Stimulated activated CD8-positive, alpha-beta memory T cell treated with anti-CD3 and anti-CD28 coated beads, Interleukin-7, amount 100 ng/mL, for 4 hours (primary cell): ENCODE measurements around the gene ITPRIPL2.

Experiments used
- DNase-seq, 2 donors: peaks; one replicate each; pipeline ENCODE4 v3.0.0-alpha.2; 2020; ENCODE audit warnings: low read depth in 2 of 2

Gene ITPRIPL2

DNA sequence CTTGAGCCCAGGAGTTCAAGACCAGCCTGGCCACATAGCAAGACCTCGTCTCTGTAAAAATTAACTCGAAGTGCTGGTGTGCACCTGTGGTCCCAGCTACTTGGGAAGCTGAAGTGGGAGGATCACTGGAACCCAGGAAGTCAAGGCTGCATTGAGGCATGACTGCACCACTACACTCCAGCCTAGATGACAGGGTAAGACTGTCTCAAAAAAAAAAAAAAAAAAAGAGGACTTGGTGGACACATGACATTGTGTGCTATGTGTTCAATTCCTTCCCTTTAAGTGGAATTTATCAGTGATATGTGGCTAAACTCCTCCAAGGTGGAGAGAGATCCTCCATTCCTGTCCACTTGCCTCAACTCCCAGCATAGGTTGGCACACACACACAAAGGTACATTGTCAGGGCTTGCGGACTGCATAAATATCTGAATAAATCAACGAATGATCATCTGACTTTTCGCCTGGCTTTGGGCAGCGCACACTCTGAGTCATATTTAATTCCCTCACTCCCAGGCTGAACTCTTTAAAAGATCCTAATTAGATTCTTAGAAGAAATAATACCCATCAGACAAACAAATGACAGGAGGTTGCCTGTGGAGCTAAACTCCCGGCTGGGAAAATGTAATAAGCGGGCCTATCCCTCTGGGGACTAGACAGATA lies 29.3 kb downstream of the ITPRIPL2 start:
- DNase-seq: no peak

DNA sequence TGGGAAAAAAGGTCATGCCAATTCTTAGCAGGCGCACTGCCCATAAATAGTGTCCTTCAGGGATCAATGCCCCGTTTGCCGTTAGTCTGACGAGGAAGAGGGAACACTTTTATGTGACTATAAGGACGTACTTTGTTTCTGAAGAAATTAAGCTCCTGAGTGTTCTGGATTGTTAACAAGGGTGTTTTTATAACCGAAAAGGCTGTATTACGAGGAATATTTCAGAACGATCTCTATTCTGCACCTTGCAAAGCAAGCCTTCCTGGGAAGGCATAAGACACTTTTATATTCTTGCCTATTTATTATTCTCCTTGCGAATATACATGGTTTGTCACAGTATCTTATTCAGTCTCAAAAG lies 29.8 kb downstream of the ITPRIPL2 start:
- no peak for DNase-seq

DNA sequence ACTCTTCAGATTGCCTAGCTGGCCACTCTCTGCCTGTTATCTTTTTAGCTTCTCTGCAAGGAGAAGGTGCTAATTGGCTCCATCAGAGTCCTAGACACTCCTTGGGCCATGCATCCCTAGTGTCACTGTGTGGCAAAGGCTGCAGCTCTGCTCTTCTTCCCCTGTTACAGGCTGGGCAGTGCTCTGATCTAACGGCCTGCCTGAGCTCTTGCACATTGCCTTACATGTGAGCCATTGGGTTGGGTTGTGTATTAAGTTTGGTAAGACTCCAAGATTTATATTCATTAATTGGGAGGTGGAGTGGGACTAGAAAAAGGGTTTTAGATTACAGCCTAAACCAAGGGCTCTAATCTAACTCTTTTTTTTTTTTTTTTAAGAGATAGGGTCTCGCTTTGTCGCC lies 31.2 kb downstream of the ITPRIPL2 start:
- no peak for DNase-seq

DNA sequence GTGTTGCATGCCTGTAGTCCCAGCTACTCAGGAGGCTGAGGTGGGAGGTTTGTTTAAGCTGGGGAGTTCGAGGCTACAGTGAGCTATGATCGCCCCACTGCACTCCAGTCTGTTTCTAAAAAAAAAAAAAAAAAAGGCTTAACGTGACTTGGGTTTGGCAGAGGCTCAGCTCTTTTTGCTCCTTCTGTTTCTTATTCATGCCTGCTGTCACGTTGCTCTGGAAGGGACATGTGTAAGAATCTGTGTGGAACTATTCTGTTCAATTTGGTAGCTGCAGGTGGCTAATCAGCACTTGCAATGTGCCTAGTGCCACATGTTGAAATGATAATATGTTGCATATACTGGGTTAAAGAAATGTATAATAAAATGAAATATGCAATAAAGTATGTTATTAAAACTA lies 33.4 kb downstream of the ITPRIPL2 start:
- no peak for DNase-seq

DNA sequence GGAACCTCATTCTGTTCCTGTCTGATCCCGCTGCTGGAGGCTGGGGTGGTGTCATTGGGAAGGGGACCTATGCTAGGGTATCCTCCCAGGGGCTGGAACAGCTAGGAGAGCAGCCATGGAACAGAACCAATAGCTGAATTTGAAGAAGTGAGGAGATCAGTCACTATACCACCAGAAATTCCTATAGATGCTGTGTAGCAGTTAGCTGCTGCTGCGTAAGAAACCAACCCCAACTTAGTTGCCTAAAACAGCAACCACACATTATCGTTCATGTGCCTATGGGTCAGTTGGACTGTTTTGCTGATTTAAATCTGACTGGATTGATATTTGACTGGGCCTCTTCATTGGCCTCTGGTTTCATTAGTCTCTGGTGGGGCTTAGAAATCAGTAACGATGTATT lies 33.9 kb downstream of the ITPRIPL2 start:
- no peak for DNase-seq

DNA sequence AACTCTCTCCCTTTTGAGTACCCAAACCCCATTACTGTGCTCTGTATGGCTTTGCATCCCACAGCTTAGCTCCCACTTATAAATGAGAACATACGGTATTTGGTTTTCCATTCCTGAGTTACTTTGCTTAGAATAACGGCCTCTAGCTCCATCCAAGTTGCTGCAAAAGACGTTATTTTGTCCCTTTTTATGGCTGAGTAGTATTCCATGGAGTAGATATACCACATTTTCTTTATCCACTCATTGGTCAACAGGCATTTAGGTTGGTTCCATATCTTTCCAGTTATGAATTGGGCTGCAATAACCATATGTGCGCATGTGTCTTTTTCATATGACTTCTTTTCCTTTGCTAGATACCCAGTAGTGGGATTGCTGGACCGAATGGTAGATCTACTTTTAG lies 34.4 kb downstream of the ITPRIPL2 start:
- no peak for DNase-seq

DNA sequence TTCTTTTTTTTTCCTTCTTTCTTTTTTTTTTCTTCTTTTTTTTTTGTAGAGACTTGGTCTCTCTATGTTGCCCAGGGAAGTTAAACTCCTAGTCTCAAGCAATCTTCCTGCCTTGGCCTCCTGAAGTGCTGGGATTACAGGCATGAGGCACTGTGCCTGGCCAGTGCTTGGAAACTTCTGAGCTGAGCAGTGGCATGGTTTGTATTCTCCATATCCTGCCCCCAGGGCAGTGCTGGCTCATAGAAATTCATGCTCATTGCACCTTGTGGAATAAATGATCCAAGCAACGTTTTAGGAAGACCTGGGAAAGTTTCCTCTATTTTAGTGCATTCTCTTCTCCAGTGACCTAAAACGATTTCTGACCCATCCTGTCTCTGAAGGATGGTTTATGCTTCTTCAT lies 37.5 kb downstream of the ITPRIPL2 start:
- no peak for DNase-seq

DNA sequence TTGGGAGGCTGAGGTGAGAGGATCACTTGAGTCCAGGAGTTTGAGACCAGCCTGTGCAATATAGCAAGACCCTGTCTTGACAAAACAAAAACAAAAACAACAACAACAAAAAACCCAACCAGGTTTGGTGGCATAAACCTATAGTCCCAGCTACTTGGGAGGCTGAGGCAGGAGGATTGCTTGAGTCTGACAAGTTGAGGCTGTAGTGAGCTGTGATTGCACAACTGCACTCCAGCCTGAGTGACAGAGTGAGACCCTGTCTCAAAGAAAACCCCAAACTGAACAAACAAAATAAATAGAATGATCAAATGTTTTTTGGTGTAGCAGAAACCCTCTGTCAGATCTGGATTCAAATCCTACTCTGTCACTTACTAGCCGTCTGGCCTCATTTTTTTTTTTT lies 38.3 kb downstream of the ITPRIPL2 start:
- no peak for DNase-seq

DNA sequence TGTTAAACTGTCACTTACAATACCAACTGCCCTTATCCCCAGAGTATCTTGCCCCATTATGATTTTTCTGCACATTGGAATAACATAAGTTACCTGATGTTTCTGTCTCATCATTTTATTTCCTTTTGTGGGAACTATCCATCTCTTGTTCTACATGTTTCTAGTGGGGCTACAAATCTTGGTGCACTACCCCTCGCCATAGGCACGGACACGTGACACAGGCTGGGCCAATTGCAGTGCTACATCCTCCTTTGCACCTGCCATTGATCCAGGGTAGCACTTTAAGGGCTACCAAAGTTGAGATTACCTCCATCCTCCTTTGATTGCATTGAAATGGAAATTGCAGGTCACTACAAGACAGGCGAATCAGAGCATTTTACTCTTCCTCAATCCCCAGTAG lies 40.1 kb downstream of the ITPRIPL2 start:
- no peak for DNase-seq

DNA sequence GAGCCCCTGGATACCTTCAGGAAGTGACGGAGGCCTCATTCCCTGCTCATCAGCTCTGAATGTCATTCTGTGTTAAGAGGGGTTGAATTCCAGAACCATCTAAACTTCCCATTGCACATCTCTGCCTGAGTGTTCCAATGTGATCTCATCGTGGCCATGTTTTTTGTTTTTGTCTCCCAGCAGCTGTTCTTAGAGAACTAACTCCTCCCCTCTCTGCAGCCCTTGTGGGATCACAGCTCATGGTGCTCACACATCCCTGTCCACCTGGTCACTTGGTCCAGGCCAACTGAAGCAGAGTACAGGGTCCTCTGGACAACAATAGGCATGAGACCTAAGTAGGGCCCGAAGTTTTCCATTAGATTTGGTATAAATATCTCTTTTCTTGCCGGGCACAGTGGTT lies 48.3 kb downstream of the ITPRIPL2 start:
- no peak for DNase-seq

DNA sequence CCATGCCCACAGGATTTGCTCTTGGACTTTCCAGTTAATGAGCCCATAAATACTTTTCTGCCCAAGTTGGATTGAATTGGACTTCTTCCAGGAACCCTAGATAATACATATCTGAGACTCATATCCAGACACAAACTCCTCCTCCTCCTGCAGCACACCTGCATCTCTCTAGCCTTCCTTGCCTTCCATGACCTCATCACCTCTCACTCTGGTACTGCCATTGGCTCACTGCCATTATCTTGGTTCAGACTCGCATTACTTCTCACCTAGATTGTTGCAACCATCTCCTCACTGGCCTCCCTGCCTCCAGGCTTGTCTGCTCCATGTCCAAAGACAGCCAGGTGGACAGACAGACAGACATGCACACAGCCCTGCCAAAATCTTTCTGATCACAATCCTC lies 49.5 kb downstream of the ITPRIPL2 start:
- DNase-seq: no peak

DNA sequence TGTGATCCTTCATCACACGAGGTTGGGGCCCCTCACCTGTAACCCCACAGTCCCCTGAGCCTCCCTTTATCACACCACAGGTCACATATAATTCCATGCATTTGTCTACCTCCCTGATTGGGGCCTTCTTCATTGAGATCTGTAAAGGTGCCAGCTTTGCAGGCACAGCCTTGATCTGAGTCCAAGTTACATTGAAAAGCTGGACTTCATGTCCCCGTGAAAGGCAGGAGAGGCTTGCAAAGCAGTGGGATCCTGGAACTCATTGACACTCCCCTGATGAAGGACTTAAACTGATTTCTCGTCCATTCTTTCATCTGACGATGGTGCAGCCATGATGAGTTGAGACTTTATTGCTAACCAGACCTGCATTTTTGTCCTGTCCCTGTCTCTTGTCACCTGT lies 50.5 kb downstream of the ITPRIPL2 start:
- no peak for DNase-seq

DNA sequence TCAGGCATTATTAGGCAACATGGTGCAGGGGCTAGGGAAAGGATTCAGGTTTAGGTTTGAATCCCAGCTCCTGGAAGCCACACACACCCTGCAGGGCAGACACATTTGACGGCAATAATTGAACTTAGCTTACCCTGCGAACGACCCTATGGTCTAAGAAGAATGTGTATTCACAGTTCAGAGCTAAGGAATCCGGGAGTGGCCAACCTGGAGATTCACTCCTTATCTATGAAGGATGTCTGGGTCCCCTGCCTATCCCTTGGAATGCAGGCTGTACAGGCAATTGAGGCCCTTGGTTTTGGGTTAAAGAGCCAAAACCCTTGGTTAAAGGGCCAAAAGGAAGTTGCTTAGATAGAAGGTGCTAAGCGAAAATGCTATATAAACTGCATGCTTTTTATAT lies 51.3 kb downstream of the ITPRIPL2 start:
- no peak for DNase-seq

DNA sequence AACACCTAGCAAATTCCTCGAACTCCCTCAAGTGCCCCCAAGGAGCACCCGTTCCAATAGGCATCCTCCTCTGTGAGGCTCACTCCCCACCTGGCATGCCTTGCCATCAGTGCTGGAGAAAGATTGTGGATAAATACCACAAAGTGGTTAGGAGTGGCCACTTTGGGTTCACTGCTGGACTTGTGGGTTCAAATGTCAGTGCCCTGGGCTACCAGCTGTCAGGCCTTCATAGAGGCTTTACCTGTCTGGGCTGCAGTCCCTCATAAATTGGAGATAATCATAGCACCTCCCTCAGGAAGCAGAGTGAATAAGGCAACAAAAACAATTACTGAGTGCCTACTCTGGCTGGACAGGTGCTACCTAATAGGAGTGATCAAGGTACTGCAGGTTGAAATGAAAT lies 52.7 kb downstream of the ITPRIPL2 start:
- DNase-seq: no peak

DNA sequence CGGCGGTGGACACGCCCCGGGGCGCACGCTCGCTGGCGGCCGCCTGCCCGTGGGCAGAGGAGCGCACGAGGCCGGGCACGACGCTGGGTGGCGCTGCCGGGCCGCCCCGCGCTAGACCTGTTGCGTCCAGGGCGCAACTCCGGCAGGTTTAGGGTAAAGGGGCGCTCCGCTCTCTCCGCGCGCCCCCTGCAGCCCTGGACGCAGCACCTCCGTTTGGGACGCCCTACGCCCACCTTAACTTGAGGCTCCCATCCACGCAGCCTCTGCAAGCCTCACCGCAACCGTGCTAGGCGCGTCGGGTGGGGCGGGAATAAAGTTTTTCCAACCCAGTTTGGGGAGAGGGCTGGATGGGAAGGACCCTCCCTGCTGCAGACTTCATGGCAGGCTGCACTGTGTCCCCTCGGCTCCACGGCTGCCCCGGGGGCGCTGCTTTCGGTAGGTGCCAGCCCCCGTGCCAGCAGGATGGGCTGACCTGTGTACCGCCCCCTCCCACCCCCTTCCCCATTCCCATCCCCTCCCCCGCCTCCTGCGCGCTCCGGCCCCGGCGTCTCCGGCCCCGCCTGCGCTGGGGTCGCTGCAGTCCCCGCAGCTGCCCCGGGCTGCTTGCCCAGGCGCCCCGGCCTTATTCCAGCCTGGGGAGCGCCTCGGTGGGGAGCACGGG lies 54.1 kb downstream of the ITPRIPL2 start, which contains the start of gene SYT17:
Gene SYT17 (plus strand): TSS at position 531 of the 661 bp plus-strand sequence. CDS start 407 bp downstream, outside the sequence.
- peak in 1 of 2 donors; percentile 8 for DNase-seq

DNA sequence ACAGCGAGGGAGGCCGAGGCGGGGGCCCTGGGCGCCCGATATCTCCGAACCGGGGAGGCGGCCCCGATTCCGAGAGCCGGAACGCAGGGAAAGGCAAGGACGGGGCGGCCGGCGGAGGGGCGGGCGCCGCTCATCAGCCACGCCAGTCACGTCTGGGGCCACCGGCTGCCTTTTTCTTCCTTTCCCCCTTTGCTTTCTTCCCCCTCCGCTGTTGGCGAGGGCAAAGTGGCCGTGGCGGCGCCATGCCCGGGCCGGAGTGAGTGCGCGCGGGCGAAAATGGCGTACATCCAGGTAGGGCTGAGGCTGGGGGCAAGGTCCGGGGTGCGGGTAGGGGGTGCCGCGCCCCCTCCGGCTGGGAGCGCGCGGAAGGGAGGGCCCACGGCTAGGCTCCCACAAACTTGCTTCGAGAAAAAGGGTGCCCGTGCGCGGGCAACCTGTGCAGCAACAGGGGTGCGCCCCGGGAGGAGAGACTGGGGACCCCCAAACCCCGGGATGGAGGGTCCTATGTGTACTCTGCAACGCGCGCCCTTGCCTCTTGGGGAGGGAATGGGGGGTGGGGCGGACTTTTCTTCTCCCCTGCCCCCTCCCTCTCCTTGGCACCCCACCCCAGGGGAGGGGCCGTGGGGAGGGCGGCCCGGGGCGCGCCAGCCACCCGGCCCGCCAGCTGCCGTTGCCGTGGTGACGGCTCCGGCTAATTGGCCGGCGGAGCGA lies 54.8 kb downstream of the ITPRIPL2 start:
- DNase-seq: no peak

DNA sequence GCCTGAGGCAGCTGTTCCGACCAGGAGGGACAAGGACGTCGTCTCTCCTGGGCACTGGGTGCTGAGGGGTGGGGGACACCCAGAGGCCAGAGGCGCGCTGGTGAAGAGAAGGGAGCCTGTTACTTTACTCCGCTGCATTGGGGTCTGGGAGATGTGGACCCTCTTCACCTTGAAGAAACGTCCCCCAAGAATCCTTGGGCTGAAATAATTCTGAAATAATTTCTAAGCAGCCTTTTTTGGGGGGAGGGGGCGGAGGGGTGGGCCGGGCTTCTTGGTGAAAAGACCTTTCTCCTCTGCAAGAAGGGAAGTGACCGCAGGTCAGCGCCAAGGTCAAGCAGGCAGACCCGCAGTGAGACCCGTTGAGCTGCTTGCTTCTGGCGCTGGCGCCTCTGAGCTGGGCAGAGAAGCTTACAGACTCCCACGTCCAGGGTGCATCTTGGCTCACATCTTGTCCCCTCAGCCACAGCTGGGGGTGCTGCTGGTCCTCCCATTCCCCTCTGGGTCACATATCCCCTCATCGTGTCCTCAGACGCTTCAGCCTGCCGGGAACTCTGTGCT lies 55.4 kb downstream of the ITPRIPL2 start:
- no peak for DNase-seq

DNA sequence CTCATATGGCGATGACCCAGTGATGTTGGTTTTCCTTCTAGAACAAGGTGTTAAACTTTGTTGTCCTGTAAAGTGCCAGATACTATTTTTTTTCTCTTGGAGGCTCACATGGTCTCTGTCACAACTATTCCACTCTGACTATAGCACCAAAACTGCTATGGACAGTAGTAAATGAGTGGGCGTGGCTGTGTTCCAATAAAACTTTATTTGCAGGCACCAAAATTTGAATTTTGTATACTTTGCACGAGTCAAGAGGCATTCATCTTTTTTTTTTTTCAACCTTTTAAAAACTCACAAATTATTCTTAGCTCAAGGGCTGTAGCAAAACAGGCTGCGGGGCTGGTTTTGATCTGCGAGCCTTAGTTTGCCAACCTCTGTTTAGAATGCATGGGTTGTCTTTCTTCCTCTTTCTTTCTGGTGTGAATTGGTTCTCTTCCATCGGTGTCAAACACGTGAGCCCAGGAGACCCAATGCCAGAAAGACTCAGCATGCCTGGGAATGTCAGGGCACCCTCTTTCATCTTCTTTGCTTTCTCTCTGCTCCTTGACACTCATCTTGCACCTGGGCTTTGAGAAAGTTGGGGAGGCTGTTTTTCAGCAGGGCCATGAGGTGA lies 56.4 kb downstream of the ITPRIPL2 start:
- DNase-seq: no peak
